K562 (cell line): ENCODE measurements around the gene KIF5A. TPM values are rescaled to one million over a fixed set of nuclear protein-coding genes. Genes with fewer than 3 reads are reported as not detected.

ENCODE experiments used
- ARID1B ChIP-seq: fragments of 450-650 bp; IDR thresholded peaks from 2 replicates; pipeline ENCODE4 v1.6.1; 2016; ENCODE audit warnings: antibody characterized with exemption, mild to moderate bottlenecking, inconsistent platforms
- ARID3A ChIP-seq: IDR thresholded peaks from 2 replicates; pipeline ENCODE4 v1.6.1; 2012; ENCODE audit warnings: low read depth, low read length, improper control_type of control experiment, borderline replicate concordance
- BACH1 ChIP-seq: fragments of 200-800 bp; sonication (Bioruptor generic); IDR thresholded peaks from 2 replicates; pipeline ENCODE4 v1.6.1; 2016; ENCODE audit warnings: missing genetic modification characterization, missing compliant biosample characterization
- BCL6 ChIP-seq: fragments of 250-450 bp; sonication (Bioruptor Pico); IDR thresholded peaks from 2 replicates; pipeline ENCODE4 v1.4.0; 2020
- BRCA1 ChIP-seq, 2 experiments: fragments of 450-650 bp in 1 of 2; sonication (generic) in 1 of 2; formaldehyde crosslinking in 1 of 2; IDR thresholded peaks; 2 replicates each; pipeline versions ENCODE4 v1.5.0 to v1.6.1; 2017 to 2020; ENCODE audit warnings: mild to moderate bottlenecking in 1 of 2, missing genetic modification reagents in 1 of 2
- BRD9 ChIP-seq: fragments of 450-650 bp; IDR thresholded peaks from 2 replicates; pipeline ENCODE4 v1.6.1; 2018; ENCODE audit warnings: low read depth; ENCODE audit not compliant: partially characterized antibody
- E2F3 ChIP-seq: fragments of 250-450 bp; sonication (Bioruptor Pico); IDR thresholded peaks from 2 replicates; pipeline ENCODE4 v1.4.0; 2020; ENCODE audit warnings: mild to moderate bottlenecking
- FOSL1 ChIP-seq: fragments of 200-800 bp; sonication (Bioruptor generic); conservative IDR thresholded peaks from 2 replicates; pipeline ENCODE4 v1.6.1; 2016; ENCODE audit warnings: missing genetic modification characterization, missing compliant biosample characterization
- FUS ChIP-seq: fragments of 200-400 bp; formaldehyde crosslinking; optimal IDR thresholded peaks from 2 replicates; pipeline ENCODE3; 2017; ENCODE audit warnings: low read depth, low read length
- JUND ChIP-seq, 2 experiments: IDR thresholded peaks; 2 replicates in 1 of 2; 3 replicates in 1 of 2; pipeline ENCODE4 v1.6.1; 2011; ENCODE audit warnings: borderline replicate concordance in 2 of 2, low read depth in 2 of 2, low read length in 2 of 2, improper control_type of control experiment in 1 of 2, missing biosample characterization in 1 of 2, missing genetic modification characterization in 1 of 2, missing genetic modification reagents in 1 of 2
- MITF ChIP-seq: IDR thresholded peaks from 2 replicates; pipeline ENCODE4 v1.6.1; 2014; ENCODE audit warnings: antibody characterized with exemption
- NRF1 ChIP-seq, 2 experiments: fragments of 450-650 bp; IDR thresholded peaks in 1 of 2; conservative IDR thresholded peaks in 1 of 2; 2 replicates each; pipeline ENCODE4 v1.6.1; 2014; ENCODE audit warnings: mild to moderate bottlenecking in 2 of 2
- POLR2A ChIP-seq: fragments of 450-650 bp; conservative IDR thresholded peaks from 2 replicates; pipeline ENCODE4 v1.6.1; 2016
- POLR2AphosphoS5 ChIP-seq: IDR thresholded peaks from 2 replicates; pipeline ENCODE4 v1.6.1; 2011; ENCODE audit warnings: mild to moderate bottlenecking, low read depth, low read length, moderate library complexity; ENCODE audit not compliant: control insufficient read depth, insufficient read depth
- RBM25 ChIP-seq: fragments of 200-400 bp; formaldehyde crosslinking; IDR thresholded peaks from 2 replicates; pipeline ENCODE4 v1.6.1; 2018; ENCODE audit warnings: low read length, low read depth, moderate library complexity; ENCODE audit not compliant: severe bottlenecking
- SMC3 ChIP-seq: conservative IDR thresholded peaks from 2 replicates; pipeline ENCODE4 v1.6.1; 2011; ENCODE audit warnings: low read depth, low read length, improper control_type of control experiment; ENCODE audit not compliant: insufficient read depth
- SP2 ChIP-seq: IDR thresholded peaks from 2 replicates; pipeline ENCODE4 v1.6.1; 2011; ENCODE audit warnings: mild to moderate bottlenecking, low read depth, low read length, moderate library complexity; ENCODE audit not compliant: poor library complexity, severe bottlenecking; ENCODE audit errors: extremely low read depth
- TCF7L2 ChIP-seq: fragments of 150-350 bp; IDR thresholded peaks from 2 replicates; pipeline ENCODE4 v1.6.1; 2016; ENCODE audit warnings: low read depth, mild to moderate bottlenecking, low read length, moderate library complexity
- THRAP3 ChIP-seq: fragments of 450-650 bp; IDR thresholded peaks from 2 replicates; pipeline ENCODE4 v1.6.1; 2016; ENCODE audit warnings: mild to moderate bottlenecking, inconsistent platforms, borderline replicate concordance
- ZNF143 ChIP-seq: sonication (generic); formaldehyde crosslinking; IDR thresholded peaks from 2 replicates; pipeline ENCODE4 v1.9.0; 2022; ENCODE audit warnings: mild to moderate bottlenecking, missing genetic modification reagents
- ZNF445 ChIP-seq: fragments of 250-450 bp; sonication (Bioruptor Pico); IDR thresholded peaks from 2 replicates; pipeline ENCODE4 v1.4.0; 2020; ENCODE audit warnings: low read depth, mild to moderate bottlenecking, moderate library complexity
- ZNF511 ChIP-seq: sonication (generic); formaldehyde crosslinking; IDR thresholded peaks from 2 replicates; pipeline ENCODE4 v1.8.0; 2022; ENCODE audit warnings: mild to moderate bottlenecking, missing genetic modification reagents
- ZNF655 ChIP-seq: fragments of 250-450 bp; sonication (Bioruptor Pico); IDR thresholded peaks from 2 replicates; pipeline ENCODE4 v1.5.0; 2021
- polyA plus RNA-seq, 8 experiments: library from polyadenylated mRNA; depleted of rRNA in 4 of 8; stranded (reverse) in 5 of 8; unstranded in 3 of 8; fragments of >200 nt; fragmentation: Nextera tagmentation in 2 of 8; fragmentation: Illumina TruSeq in 1 of 8; extraction: Ambion mirVana in 2 of 8; extraction: Trizol in 1 of 8; gene quantifications; 2 replicates each; pipeline versions ENCODE4 v1.2.1 to v1.2.3, GENCODE V29; 2011 to 2014; ENCODE audit warnings: inconsistent platforms in 1 of 8, missing spikeins in 1 of 8
- total RNA-seq, 7 experiments: library from RNA; depleted of rRNA in 6 of 7; stranded (reverse); fragments of >200 nt in 6 of 7; fragmentation: Illumina TruSeq in 2 of 7; extraction: Trizol in 2 of 7; gene quantifications; 2 replicates each; pipeline versions ENCODE4 v1.2.1 to v1.2.3, GENCODE V29; 2011 to 2021; ENCODE audit warnings: low replicate concordance in 1 of 7

KIF5A gene
- total and polyA plus RNA-seq, 9 of the 15 experiments (the other 6 are each of a cell fraction or from before 2014, with no cell fraction given) = 3.4 to 17.7 (median 8.0) TPM

- TF ChIP-seq ARID3A (no peak), ARID1B (no peak), BCL6 (CRISPR knock-in tag) (no peak), RBM25 (no peak), JUND (IDR thresholded peaks at IDR 0.05; ENCODE audit: borderline replicate concordance, low read depth, low read length) (no peak), JUND (tag; IDR thresholded peaks at IDR 0.05; ENCODE audit: borderline replicate concordance, low read depth, low read length) (no peak), E2F3 (CRISPR knock-in tag) (no peak), FOSL1 (tag) (no peak), NRF1 (conservative IDR thresholded peaks at IDR 0.05 in 1 of 2, IDR thresholded peaks at IDR 0.05 in 1 of 2) (peak; percentile 50 to 51), FUS (no peak), BRCA1 (IDR thresholded peaks at IDR 0.05) (no peak), BRCA1 (CRISPR knock-in tag; IDR thresholded peaks at IDR 0.05) (no peak), SP2 (no peak), ZNF143 (CRISPR knock-in tag) (0 out of 2 replicates have a peak, but pooled peaks have one; percentile 41), THRAP3 (no peak), SMC3 (no peak), POLR2A (peak; percentile 61), POLR2AphosphoS5 (no peak), BRD9 (no peak), ZNF511 (CRISPR knock-in tag) (0 out of 2 replicates have a peak, but pooled peaks have one; percentile 40), MITF (no peak), ZNF655 (no peak), BACH1 (tag) (no peak), ZNF445 (CRISPR knock-in tag) (no peak), TCF7L2 (no peak)
Measured at GRCh38 chr12:57549909-57550640, at the start of gene KIF5A (continued).
